IPS-18c (cell line): ENCODE data around the gene FKBP11.
A peak's percentile ranks its signal among the peaks of the same experiment; 100 is the strongest.
"Not testable (repeated sequence)": the region's sequence is repeated elsewhere in the genome, so short reads cannot be mapped to it uniquely, and the experiment has no call there.

ENCODE experiments used
- H3K4me3 ChIP-seq: 2 replicates; pipeline ENCODE4 v1.7.0; 2013; ENCODE audit warnings: low read depth, mild to moderate bottlenecking, low read length, moderate library complexity; ENCODE audit not compliant: insufficient read depth
- H3K9me3 ChIP-seq: one replicate; pipeline ENCODE4 v1.6.1; 2013; ENCODE audit warnings: mild to moderate bottlenecking, low read length, moderate library complexity; ENCODE audit not compliant: control insufficient read depth, insufficient read depth

Gene FKBP11

DNA sequence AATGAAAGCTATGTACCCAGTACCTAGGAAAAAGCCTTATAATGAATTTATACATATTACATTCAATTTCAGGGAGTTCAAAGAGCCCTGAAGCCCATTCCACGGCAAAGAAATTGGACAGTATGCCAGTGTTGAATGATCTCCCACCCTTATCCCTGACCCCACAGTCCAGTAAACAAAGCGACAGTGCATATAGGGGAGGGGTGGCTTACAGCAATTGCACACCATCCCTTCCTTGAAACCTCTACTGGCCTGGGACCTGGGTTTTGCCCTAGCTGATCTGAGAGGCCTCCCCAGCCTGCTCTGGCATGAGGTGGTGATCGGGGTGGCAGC, 42.4 kb downstream of the FKBP11 start:
- Histone ChIP-seq H3K4me3 (no peak overlapping the region), H3K9me3 (no peaks in the 10 kb centered on the region)

DNA sequence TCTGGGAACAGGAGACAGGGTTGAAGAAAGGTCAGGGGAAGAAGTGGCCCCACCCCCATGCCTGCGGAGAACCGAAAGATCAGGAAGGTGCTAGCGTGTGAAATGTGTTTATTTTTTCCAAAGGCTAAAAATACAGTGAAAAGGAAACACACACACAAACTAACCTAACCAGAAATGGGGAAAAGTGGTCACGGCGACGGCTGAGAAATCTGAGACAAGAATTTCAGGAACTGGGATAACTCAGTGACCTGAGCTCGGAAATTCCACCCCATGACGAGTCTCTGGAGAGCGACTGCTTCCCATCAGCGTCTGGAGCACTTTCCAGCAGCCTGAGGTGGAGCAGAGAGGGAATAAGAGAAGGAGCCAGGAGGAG, 43.0 kb downstream of the FKBP11 start:
- peak overlapping the region; percentile 34; the same call in 1 of the 2 replicates for H3K4me3 ChIP-seq
- no peaks in the 10 kb centered on the region for H3K9me3 ChIP-seq

DNA sequence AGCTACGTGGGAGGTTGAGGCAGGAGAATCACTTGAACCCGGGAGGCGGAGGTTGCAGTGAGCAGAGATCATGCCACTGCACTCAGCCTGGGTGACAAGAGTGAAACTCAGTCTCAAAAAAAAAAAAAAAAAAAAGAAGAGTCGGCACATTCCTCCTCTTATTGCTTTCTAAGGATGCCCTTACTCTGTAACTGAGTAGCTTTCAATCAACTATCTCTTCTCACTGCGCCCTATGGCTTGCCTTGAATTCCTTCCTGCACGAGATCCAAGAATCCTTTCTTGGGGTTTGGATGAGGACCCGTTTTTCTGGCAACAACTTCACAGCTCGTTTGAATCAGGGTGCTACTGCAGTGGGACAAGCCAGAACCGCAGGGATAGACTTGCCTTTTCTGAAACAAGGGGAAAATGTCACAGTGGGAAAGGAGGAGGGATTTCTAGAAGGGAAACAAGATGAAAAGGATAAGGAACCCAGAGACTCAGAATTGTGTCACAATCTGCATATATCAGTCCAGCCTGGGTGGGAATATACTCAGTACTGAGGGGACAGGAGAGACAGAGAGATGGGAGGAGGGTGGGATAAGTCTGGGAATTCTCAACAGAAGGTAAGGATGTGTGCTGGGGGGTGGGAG, 43.5 kb downstream of the FKBP11 start:
- Histone ChIP-seq H3K9me3 (no peaks in the 10 kb centered on the region), H3K4me3 (no peak overlapping the region; the same call in 1 of the 2 replicates)

DNA sequence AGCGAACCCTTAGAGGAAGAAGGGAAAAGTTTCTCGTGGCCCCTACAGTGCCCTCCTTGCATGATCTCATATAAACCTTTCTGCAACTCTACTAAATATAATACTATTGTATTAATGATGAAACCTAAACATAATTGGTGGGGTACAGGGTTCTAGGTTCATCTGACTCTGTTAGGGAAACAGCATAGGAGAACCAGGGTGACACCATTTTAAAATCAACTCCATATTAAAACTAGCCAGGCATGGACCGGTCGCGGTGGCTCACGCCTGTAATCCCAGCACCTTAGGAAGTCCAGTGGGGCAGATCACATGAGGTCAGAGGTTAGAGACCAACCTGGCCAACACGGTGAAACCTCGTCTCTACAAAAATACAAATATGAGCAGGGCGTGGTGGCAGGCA, 44.6 kb downstream of the FKBP11 start:
- Histone ChIP-seq H3K9me3 (no peaks in the 10 kb centered on the region), H3K4me3 (no peak overlapping the region)

DNA sequence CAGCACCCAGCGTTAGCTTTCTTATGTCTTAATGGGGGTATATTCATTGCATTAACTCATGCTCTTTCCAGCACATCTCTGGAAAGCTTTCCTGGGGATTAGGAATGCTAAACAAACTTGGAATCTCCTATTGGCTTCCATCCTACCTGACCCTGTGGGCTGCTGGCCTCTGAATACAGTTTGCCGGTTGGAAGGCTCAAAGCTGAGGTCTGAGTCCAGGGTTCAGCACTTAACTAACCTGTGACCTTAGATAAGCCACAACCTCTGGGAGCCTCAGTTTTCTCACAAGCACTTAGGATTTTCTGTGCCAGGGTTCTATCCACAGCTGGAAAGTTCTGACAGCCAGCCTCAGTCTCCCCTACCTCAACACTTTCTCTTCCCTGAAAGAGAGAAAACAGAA, 46.7 kb downstream of the FKBP11 start:
- H3K9me3 ChIP-seq, result no peaks in the 10 kb centered on the region
- no peak overlapping the region for H3K4me3 ChIP-seq

DNA sequence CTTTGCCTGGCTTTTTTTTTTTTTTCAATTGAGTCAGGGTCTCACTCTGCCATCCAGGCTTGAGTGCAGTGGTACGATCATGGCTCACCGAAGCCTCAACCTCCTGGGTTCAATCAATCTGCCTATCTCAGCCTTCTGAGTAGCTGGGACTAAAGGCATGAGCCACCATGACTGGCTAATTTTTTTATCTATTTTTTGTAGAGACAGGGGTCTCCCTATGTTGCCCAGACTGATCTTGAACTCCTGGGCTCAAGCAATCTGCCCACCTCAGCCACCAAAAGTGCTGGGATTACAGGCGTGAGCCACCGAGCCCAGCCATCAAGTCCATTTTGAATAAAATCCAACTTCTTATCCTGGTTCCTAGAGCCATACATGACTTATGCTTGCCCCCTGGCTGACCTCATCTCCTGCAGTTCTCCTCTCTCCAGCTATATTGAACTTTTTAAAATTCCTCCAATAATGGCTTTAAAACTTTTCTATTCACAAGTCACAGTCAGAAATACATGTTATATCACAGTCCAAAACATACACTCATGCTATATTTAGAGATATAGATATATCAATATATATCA, 49.3 kb downstream of the FKBP11 start:
- no peaks in the 10 kb centered on the region for H3K9me3 ChIP-seq
- H3K4me3 ChIP-seq, result no peak overlapping the region

DNA sequence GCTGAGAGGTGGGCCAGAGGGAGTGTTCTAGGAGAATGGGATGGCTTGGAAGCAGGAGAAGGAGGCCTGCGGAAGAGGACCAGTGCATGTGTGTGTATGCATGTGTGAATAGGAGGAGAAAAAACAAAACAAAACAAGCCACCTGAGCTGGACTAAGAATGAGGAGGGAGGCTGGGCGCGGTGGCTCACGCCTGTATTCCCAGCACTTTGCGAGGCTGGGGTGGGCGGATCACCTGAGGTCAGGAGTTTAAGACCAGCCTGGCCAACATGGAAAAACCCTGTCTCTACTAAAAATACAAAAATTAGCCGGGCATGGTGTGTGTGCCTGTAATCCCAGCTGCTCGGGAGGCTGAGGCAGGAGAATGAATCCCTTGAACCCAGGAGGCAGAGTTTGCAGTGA, 51.8 kb downstream of the FKBP11 start:
- H3K4me3 ChIP-seq, result not testable (repeated sequence)

DNA sequence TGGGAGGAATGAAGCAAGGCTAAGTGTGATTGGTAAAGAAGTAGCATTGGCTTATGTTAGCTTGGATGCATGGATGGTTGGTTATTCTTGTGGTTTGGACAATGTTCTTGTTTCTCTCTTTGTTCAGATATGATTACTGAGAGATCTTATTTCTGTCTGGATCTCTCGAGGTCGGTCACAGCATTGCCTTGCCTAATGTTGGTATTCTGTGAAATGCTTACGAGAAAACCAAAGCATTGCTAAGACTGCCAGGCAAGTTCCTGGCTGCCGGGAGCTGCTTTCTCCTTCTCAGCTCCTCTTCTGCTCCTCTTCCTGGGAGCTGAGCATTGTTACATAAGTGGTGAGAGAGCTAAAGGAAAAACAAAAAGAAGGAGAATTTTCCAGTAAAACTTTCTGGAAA, 52.2 kb downstream of the FKBP11 start:
- Histone ChIP-seq H3K4me3 (no peak overlapping the region), H3K9me3 (no peaks in the 10 kb centered on the region)

More for the DNA sequence above, 51.8 kb downstream of the FKBP11 start:
- not testable (repeated sequence) for H3K9me3 ChIP-seq
